NCI-H748 (cell line): ENCODE data around the gene ECD.
"Not testable (repeated sequence)": the region's sequence is repeated elsewhere in the genome, so short reads cannot be mapped to it uniquely, and the experiment has no call there.

ENCODE experiments used
- DNase-seq: peaks from one replicate; lab custom pipeline; 2025; ENCODE audit not compliant: unreplicated experiment; lab: John Stamatoyannopoulos, UW

Gene ECD

DNA sequence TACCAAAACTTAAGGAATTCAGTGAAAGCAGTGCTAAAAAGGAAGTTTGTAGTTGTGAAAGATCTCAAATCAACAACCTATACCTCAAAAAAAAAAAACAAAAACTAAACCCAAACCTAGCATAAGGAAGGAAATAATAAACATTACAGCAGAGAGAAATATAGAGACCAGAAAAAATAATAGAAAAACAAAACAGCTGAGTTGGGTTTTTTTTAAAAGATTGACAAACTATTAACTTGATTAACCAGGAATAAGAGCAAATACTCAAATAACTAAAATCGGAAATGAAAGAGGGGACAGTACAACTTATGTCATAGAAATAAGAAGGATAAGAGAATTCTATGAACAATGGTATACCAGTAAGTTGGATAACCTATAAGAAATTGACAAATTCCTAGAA is 6.7 kb downstream of the ECD start:
- no peak for DNase-seq

DNA sequence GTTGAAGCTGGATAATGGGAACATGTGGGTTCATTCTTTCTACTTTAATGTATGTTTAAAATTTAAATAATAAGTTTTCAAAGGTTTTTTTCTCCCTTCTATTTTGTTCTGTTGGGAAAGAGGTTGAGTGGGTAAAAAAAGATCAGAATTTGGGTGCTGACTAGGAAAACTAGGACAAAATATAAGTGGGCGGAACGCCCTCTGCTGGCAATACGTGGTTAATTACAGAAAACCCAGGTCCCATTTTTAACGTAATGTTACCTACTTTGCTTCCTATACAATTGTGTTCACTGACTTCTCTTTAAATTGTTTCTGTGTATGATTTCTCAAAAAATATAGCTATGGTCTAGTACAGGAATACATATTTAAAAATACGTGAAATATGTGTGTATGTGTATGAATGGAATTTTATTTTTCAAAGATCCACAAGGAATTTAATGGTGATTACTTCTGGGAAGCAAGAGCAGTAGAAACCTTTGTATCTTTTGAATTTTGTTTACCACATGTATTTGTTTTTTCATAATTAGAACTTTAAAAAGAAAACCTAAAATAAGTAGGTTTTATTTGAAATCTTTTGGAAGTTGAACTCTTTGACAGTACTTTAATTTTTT is 8.7 kb downstream of the ECD start:
- DNase-seq = peak; percentile 23

DNA sequence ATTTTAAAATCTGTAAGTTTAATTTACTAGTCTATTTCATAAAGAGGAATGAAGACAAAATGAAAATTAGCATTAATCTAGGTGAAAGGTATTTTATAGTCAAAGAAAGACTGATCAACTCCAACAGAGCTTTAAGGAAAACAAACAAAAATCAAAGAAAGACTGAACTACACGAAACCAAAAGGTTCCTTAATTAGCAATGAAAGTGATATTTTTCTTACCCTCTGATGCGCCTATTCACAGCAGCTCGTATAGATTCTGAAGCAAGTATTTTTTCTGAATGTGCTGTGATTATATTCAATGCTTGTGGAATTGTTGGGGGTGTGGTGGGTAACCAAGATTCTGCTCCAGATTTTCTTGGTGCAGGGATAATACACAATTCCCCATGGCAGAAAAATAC is 11.8 kb downstream of the ECD start:
- DNase-seq = no peak

DNA sequence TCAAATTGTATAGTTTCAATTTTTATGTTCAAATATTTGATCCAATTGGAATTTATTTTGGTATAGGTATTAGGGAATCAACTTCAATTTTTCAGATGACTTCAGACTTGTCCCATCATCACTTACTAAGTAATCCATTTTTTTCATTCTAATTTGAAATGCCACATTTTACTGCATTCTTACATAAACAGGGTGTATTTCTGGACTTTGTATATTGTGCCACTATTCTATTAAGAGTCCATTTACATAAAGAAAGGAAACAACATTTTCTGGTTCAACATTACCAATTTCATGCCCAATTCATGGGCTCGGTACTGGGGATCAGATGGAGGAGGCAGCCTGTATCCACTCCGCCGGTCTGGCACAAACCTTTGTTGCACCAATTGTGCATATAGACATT is 15.8 kb downstream of the ECD start:
- no peak for DNase-seq

DNA sequence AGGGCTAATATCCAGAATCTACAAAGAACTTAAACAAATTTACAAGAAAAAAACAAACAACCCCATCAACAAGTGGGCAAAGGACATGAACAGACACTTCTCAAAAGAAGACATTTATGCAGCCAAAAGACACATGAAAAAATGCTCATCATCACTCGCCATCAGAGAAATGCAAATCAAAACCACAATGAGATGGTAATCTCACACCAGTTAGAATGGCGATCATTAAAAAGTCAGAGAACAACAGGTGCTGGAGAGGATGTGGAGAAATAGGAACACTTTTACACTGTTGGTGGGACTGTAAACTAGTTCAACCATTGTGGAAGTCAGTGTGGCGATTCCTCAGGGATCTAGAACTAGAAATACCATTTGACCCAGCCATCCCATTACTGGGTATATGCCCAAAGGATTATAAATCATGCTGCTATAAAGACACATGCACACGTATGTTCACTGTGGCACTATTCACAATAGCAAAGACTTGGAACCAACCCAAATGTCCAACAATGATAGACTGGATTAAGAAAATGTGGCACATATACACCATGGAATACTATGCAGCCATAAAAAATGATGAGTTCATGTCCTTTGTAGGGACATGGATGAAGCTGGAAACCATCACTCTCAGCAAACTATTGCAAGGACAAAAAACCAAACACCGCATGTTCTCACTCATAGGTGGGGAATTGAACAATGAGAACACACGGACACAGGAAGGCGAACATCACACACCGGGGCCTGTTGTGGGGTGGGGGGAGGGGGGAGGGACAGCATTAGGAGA is 17.0 kb downstream of the ECD start:
- not testable (repeated sequence) for DNase-seq

DNA sequence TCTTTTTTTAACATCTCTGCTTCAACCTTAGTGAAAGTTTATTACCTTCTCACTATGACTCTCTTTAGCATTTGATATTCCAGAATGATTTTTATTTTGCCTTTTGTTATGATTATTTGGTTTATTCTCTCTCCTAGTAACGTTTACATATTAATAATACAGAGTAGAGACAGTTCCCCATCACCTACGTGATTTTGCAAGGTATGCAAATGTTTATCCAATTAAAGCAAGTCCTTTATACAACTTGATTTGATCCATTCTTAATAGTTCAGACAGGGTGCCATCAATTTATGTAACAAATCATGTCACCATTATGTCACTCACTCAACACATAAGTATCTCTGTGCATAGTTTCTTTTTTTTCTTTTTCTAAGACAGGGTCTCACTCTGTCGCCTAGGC is 26.2 kb downstream of the ECD start:
- no peak for DNase-seq

DNA sequence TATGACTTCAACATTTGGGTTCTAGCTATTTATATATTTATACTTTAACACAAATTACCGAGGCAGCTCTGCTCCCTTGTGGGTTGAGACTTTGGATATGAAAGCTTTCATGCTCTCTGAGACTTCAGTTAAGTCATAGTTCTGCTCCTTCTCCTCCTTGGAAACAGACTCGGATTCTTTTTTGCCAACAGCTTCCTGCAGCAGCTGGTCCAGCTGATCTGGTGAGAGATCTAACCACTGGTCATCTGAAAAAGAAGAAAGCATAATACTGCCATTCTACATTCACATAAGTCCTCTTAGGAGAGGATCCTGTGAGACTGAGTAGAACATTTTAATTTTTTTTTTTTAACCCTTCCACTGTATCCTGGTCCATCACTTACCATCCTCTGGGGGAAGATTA is 28.6 kb downstream of the ECD start:
- DNase-seq = no peak

DNA sequence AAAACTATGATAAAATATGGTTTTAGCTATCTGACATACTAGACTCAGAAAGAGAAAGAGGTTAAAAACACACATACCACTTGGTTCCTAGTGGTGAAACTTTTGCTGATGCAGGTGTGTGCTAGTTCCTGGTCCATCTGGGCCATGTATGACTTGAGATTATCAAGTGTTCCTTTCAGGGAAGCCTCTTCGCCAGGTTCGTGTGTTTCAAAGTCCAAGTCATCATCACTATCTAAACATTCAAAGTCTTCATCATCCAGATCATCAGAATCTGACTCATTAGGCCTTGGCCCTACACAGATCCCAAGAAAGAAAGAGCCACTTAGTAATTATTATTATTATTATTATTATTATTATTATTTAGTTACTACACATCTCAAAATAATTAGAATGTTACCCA is 31.2 kb downstream of the ECD start:
- DNase-seq = no peak

DNA sequence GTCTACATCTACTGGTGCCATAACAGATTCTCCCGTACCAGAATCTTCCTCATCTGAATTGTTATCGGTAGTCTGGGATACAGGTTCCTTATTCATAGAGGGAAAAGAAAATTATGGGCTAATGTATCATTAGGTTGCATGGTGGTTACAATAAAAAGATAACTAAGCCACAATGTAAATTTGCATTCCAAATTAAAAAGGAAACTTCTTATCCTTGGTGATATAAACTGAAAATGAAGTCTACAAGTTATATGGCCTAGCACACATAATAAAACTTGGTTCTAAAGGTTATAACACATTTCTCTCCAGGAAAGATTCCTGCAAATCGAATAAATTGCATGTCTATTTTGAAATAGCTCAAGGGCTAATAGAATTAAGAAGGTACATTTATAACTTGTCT is 33.1 kb downstream of the ECD start:
- no peak for DNase-seq

DNA sequence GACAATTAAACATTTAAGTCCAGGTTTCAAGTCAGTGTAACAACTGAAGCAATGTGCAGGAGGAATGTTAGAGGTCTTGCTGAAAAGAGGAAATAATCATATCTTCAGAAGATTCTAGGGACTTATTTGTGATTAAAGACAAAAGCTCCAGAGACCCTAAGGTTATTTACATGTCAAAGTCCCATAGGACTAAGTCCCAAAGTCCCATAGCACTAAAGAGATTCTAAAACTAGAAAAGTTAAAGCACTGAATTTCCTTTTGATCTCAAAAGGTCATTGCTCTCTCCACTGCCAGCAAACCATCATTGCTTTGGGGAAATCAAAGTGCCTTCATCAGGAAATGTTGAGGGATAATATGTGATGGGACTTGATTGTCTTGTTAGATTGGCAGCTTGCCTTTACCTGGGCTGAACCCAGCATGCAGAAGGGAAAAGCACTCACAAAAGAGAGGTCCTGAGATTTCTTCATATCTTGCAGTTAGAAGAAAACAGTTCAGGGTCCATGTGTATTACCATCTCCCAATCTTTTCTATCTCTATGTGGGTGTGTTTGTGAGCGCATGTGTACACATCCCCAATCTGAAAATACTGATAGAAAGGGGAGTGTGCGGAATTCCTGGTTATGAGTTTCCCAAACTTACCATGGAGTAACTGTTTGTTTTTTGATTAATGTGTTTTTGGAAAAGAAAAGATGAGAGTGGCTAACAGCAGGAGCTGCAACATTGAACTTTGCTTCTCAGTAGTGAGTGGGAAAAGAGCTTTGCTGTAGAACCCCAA is 35.7 kb downstream of the ECD start:
- DNase-seq = no peak

DNA sequence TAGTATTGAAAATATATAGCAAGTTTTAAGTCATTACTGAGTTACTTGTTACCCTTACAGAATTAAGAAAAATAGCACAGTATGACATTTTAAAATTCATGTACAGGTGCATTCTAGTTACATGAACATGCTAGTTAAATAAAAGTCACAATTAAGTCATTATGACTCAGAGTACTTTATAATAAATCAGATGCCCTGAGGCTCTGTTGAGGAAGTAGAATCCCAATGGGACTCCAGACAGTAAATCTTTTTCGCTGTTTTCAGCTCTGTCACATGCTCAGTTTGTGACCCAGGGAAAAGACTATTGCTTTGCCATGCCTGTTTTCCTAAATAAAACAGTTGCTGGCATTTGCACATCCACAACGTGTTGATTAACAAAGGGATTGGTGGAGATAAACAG is 36.5 kb downstream of the ECD start:
- DNase-seq = no peak

DNA sequence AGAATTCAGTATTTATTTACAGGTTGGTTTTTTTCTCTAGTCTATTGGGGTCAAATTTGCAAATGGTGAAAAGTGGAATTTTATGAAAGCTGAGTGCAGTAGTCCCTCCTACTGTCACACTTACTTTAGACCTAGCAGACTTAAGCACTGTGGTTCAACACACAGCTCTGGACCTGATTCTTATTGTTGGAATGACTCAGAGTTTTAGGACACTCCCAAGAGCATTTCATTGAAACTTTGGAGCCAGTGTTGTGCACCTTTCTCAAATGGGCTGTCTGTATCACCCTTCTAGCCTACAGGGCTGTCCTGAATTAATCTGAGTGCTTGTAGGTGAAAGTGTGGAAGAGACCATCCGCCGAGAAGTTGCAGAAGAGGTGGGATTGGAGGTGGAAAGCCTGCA is 41.5 kb downstream of the ECD start:
- no peak for DNase-seq

DNA sequence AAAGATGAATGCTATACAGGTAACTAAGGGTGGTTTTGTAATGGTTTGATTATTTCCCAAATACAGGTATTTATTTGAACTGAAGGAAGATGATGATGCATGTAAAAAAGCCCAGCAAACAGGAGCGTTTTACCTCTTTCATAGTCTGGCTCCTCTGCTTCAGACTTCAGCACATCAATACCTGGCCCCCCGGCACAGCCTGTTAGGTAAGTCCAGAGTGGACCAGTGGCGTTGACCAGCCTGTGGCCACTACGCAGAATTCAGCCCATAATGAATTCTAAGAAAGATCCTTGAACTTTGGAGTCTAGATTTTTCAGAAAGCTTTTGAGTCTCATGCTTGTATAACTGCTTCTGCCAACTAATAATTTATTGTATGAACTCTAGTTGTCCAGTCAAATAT is 47.9 kb downstream of the ECD start:
- no peak for DNase-seq

DNA sequence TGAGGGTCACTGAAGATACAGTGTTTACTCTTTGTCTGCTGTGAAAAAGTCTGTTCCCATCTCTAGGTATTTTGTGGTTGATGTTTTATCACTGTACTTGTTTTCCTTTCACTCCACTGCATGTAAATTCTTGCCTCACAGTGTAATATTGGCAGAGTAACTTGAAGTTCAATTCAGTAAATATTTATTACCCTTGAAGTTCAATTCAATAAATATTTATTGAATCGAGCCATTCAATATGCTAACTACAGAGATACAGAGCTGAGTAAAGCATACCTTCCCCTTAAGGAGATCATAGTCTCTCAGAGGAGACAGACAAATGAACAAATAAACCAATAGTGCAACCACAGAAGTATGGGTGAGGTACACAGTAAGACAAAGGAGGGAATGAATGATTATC is 48.4 kb downstream of the ECD start:
- DNase-seq = no peak

DNA sequence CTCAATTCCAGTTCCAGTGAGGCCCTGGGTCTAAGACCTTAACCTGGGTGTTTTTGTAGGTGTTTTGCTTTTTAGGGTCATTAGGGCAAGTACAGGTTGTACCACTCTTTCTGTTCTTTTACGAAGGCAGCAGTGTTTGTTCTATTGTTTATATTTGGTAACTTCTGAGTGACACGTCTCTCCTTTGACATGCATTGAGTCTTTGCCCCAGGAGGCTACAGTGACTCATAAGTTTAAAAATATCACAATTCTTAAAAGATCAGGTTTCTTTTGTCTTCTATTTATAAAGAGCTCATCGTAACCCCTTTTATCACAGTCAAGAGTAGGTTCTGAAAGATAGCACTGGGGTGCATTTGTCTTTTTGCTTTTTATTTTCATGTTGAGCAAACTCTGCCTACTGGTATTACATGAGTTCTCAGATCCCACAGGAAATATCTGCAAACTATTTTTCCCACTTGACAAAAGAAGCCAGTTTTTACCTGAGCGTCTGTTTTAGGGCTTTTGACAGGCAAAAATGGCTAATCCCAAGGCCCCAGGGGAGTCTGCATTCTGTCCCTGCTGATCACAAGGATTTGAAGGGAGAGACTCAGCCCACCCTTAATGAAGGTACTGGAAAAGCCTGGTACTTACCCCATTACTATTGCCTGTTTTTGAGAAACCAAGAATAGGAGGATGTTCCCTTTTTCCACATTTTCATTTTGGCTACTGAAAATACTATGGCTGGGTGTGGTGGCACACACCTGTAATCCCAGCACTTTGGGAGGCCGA is 49.6 kb downstream of the ECD start:
- no peak for DNase-seq

DNA sequence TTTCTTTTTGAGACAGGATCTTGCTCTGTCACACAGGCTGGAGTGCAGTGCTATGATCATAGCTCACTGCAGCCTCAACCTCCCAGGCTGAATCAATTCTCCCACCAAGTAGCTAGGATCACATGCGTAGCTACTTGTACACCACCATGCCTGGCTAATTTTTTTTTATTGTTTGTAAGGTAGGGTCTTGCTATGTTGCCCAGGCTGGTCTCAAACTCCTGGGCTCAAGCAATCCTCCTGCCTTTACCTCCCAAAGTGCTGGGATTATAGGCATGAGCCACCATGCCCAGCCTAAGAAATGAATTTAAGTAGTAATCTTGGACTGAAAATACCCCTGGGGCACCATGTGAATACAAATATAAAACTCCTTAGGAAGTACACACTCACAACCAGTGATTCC is 51.8 kb downstream of the ECD start:
- no peak for DNase-seq

DNA sequence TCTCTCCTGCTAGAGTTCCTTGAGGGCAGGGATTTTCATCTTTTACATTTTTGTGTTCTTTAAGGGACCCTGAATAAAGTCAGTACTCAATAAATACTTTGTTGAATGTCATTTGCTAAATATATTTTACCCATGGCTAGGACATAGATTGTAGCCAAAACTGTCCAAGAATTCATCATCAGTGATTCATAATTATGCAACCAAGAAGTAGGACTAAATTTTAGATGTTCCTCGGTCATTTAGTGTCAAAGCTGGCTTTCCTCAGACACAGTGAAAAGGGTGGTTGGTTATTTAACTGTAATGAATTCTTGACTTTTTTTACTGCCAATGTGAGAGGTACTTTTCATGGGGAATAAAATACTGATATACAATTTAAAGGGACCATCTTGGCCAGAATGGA is 54.3 kb downstream of the ECD start:
- DNase-seq = no peak

DNA sequence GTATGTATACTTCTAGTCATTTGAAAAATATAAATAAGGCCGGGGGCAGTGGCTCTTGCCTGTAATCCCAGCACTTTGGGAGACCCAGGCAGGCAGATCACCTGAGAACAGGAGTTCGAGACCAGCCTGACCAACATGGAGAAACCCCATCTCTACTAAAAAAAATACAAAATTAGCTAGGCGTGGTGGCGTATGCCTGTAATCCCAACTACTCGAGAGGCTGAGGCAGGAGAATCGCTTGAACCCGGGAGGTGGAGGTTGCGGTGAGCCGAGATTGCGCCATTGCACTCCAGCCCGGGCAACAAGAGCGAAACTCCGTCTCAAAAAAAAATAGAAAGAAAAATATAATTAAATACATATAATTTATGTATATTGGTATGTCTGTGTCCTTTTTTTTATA is 55.8 kb downstream of the ECD start:
- not testable (repeated sequence) for DNase-seq

DNA sequence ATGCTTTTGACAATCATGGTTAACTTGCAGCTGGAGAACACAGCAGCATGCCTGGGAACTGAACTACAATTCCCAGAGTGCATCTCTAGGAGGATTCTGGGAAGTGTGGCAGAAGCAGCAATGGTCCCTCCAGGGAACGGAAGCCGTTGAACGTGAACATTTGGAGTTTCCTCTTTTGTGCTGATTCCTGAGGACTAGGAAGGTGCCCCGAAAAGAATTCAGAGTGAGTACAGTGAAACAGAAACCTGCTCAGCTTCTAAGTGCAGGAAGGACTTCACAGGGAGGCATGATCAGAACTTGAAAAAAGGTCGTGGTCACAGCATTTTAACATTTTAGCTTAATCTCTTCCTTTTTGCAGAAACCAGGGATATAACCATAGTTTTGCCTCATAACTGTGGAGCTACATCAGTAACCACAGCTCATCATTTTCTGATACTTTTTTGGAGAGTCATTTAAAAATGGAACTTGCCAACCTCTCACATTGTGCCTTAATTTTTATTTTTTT is 57.4 kb downstream of the ECD start, which contains the start of gene NUDT13:
Gene NUDT13, plus strand, starts transcription at position 111 of the 505 bp plus-strand sequence. CDS start 3,911 bp downstream, outside the sequence.
- DNase-seq = peak; percentile 57

DNA sequence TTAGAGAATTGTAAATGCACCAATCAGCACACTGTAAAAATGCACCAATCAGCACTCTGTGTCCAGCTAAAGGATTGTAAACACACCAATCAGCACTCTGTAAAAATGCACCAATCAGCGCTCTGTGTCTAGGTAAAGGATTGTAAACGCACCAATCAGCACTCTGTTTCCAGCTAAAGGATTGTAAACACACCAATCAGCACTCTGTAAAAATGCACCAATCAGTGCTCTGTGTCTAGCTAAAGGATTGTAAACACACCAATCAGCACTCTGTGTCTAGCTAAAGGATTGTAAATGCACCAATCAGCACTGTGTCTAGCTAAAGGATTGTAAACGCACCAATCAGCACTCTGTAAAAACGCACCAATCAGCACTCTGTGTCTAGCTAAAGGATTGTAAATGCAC is 58.6 kb downstream of the ECD start:
- not testable (repeated sequence) for DNase-seq

DNA sequence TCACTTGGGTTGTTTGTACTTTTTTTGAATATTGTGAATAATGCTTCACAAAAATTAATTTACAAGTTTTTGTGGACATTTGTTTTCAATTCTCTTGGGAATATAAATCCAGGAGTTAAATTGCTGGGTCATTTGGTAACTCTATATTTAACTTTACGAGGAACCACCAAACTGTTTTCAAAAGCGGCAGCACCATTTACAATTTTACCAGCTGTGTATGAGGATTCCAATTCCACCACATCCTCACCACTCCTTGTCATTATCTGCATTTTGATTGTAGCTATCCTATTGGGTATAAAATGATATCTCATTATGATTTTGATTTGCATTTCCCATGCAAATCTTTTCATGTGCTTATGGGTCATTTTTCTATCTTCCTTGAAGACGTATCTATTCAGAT is 61.5 kb downstream of the ECD start:
- no peak for DNase-seq
